Loucy (cell line): ENCODE data around the gene SDK1.

Source experiments
- H2AFZ ChIP-seq: fragments of 200-600 bp; sonication (generic); 2 replicates; pipeline ENCODE4 v1.6.0; 2016; ENCODE audit warnings: antibody characterized with exemption, mild to moderate bottlenecking, low read length, moderate library complexity
- H3F3A ChIP-seq: fragments of 200-600 bp; 2 replicates; pipeline ENCODE4 v1.6.0; 2016; ENCODE audit warnings: antibody characterized with exemption, low read depth, mild to moderate bottlenecking
- H3K27me3 ChIP-seq: fragments of 200-600 bp; sonication (generic); 2 replicates; pipeline ENCODE4 v1.6.1; 2014; ENCODE audit warnings: low read length, mild to moderate bottlenecking; ENCODE audit not compliant: insufficient read depth, poor library complexity, severe bottlenecking
- H3K36me3 ChIP-seq: fragments of 200-600 bp; sonication (generic); 2 replicates; pipeline ENCODE4 v1.6.1; 2016; ENCODE audit warnings: low read length; ENCODE audit not compliant: insufficient read depth
- H3K4me1 ChIP-seq: fragments of 200-600 bp; sonication (generic); 2 replicates; pipeline ENCODE4 v1.5.1; 2014; ENCODE audit warnings: low read length, mild to moderate bottlenecking; ENCODE audit not compliant: insufficient read depth, poor library complexity, severe bottlenecking
- H3K4me2 ChIP-seq: fragments of 200-600 bp; sonication (generic); 2 replicates; pipeline ENCODE4 v1.6.0; 2014; ENCODE audit warnings: antibody characterized with exemption, low read length, low read depth, mild to moderate bottlenecking; ENCODE audit not compliant: poor library complexity, severe bottlenecking
- H3K4me3 ChIP-seq: fragments of 200-600 bp; sonication (generic); 2 replicates; pipeline ENCODE4 v1.5.1; 2014; ENCODE audit warnings: low read length, mild to moderate bottlenecking, mixed read lengths; ENCODE audit not compliant: poor library complexity, severe bottlenecking
- H3K79me2 ChIP-seq: fragments of 200-600 bp; sonication (generic); 2 replicates; pipeline ENCODE4 v1.6.1; 2014; ENCODE audit warnings: low read length; ENCODE audit not compliant: insufficient read depth
- H3K9ac ChIP-seq: fragments of 200-600 bp; sonication (generic); 2 replicates; pipeline ENCODE4 v1.6.0; 2014; ENCODE audit warnings: mild to moderate bottlenecking, low read depth, low read length, moderate library complexity; ENCODE audit not compliant: poor library complexity, severe bottlenecking
- H3K9me2 ChIP-seq: fragments of 200-600 bp; sonication (generic); replicated peaks from 2 replicates; pipeline ENCODE4 v1.6.1; 2016; ENCODE audit warnings: low read depth, low read length, mixed read lengths
- H3K9me3 ChIP-seq: fragments of 200-600 bp; sonication (generic); 2 replicates; pipeline ENCODE4 v1.6.1; 2014; ENCODE audit warnings: mild to moderate bottlenecking, antibody characterized with exemption, low read length, low read depth; ENCODE audit not compliant: insufficient read depth
- H4K20me1 ChIP-seq: fragments of 200-600 bp; sonication (generic); 2 replicates; pipeline ENCODE4 v1.6.0; 2014; ENCODE audit warnings: antibody characterized with exemption, low read length, mild to moderate bottlenecking; ENCODE audit not compliant: insufficient read depth, poor library complexity, severe bottlenecking
- EZH2phosphoT487 ChIP-seq: fragments of 200-600 bp; IDR thresholded peaks from 2 replicates; pipeline ENCODE4 v1.6.1; 2018; ENCODE audit warnings: antibody characterized with exemption, mild to moderate bottlenecking, moderate library complexity, borderline replicate concordance
- TF ChIP-seq, protein P1 (sequence below): fragments of 200-600 bp; sonication (generic); conservative IDR thresholded peaks from 2 replicates; pipeline ENCODE4 v1.5.1; 2014; ENCODE audit warnings: mild to moderate bottlenecking, antibody characterized with exemption, low read length

SDK1 gene

DNA sequence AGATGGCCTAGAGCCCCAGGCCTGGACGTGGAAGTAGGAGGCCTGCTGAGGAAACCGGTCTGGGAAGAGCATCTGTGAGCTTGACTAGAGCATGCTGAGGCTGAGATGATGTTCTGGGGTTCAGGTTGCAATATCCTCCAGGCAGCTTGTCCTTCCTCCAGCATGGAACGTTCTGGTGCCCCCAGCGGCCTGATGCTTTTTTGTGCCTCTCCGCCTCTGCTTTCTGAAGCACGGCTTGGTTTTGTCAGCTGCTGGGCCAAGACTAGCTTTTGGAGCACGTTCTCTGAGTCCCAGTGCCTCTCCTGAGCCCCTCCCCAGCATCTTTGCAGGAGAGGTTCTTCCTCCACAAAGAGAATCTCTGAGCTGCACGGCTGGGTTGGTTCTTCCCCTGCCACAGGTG is 699.1 kb downstream of the SDK1 start:
- no peak overlapping the region for H3K9ac ChIP-seq
- no peaks in the 10 kb centered on the region for H4K20me1 ChIP-seq
- peaks cover 3% of the 10 kb centered on the region; the same call in 1 of the 2 replicates for H3K9me3 ChIP-seq
- H3K36me3 ChIP-seq: no peaks in the 10 kb centered on the region
- no peak for TF ChIP-seq EZH2phosphoT487
- TF ChIP-seq, protein P1, sequence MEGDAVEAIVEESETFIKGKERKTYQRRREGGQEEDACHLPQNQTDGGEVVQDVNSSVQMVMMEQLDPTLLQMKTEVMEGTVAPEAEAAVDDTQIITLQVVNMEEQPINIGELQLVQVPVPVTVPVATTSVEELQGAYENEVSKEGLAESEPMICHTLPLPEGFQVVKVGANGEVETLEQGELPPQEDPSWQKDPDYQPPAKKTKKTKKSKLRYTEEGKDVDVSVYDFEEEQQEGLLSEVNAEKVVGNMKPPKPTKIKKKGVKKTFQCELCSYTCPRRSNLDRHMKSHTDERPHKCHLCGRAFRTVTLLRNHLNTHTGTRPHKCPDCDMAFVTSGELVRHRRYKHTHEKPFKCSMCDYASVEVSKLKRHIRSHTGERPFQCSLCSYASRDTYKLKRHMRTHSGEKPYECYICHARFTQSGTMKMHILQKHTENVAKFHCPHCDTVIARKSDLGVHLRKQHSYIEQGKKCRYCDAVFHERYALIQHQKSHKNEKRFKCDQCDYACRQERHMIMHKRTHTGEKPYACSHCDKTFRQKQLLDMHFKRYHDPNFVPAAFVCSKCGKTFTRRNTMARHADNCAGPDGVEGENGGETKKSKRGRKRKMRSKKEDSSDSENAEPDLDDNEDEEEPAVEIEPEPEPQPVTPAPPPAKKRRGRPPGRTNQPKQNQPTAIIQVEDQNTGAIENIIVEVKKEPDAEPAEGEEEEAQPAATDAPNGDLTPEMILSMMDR: no peak
- H3K9me2 ChIP-seq: no peaks in the 10 kb centered on the region
- H3K4me2 ChIP-seq: no peak overlapping the region
- H3K27me3 ChIP-seq: no peaks in the 10 kb centered on the region
- no peaks in the 10 kb centered on the region for H3F3A ChIP-seq
- H3K4me1 ChIP-seq: no peaks in the 10 kb centered on the region
- H3K79me2 ChIP-seq: no peaks in the 10 kb centered on the region
- no peak overlapping the region for H2AFZ ChIP-seq
- no peak overlapping the region for H3K4me3 ChIP-seq

DNA sequence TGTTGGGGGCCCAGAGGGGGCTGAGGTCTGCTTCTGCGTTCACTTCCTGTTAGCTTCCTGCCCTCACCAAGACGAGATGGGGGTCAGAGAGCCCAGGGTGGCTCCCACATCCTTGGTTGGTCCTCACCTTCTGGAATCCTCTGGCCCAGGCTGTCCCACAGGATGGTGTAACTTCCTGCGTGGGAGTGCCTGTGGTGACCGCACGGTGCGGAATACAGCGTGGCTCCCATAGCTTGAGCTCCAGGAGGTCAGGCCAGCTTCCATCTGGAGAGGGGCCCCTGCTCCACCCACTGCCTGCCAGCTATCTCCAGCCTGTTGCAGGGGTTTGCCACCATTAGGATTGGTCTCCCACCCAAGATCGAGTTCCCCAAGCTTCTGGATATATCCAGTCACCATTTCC is 699.9 kb downstream of the SDK1 start:
- Histone ChIP-seq H3K79me2 (no peaks in the 10 kb centered on the region), H3F3A (no peaks in the 10 kb centered on the region), H3K27me3 (no peaks in the 10 kb centered on the region), H4K20me1 (no peaks in the 10 kb centered on the region), H3K4me2 (no peak overlapping the region), H3K4me1 (no peaks in the 10 kb centered on the region), H3K36me3 (no peaks in the 10 kb centered on the region), H3K9ac (no peak overlapping the region), H2AFZ (no peak overlapping the region), H3K9me2 (no peaks in the 10 kb centered on the region), H3K9me3 (peaks cover 3% of the 10 kb centered on the region; the same call in 1 of the 2 replicates), H3K4me3 (no peak overlapping the region)
- TF ChIP-seq EZH2phosphoT487: no peak
- TF ChIP-seq, protein P1: no peak

DNA sequence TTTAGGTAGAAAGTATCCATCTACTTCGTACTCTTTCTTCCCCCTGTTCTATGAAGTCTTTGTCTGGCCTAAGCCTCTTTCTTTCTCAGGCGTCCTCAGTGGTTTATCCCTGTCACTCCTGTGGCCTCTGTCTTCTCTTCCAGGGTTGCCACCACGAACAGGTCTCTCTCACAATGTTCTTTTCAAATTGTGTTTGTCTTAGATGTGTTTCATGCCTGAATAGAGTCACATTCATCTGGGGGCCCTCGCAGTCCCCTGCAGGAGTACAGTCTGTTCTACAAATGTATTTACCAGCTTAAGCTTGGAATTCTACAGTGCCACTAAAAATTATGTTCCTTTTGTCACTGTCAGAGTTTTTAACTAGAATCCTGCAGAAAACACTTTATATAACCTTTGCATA is 700.7 kb downstream of the SDK1 start:
- Histone ChIP-seq H4K20me1 (no peaks in the 10 kb centered on the region), H3F3A (no peaks in the 10 kb centered on the region), H3K4me3 (no peak overlapping the region), H3K9ac (no peak overlapping the region), H2AFZ (no peak overlapping the region), H3K79me2 (no peaks in the 10 kb centered on the region), H3K27me3 (no peaks in the 10 kb centered on the region), H3K4me1 (no peaks in the 10 kb centered on the region), H3K9me2 (no peaks in the 10 kb centered on the region), H3K9me3 (peaks cover 5% of the 10 kb centered on the region; the same call in 1 of the 2 replicates), H3K36me3 (no peaks in the 10 kb centered on the region), H3K4me2 (no peak overlapping the region)
- TF ChIP-seq, protein P1: no peak
- no peak for TF ChIP-seq EZH2phosphoT487
